ENCODE data around the gene LRRC25.
A peak's percentile ranks its signal among the peaks of the same experiment; 100 is the strongest.

Gene LRRC25

DNA sequence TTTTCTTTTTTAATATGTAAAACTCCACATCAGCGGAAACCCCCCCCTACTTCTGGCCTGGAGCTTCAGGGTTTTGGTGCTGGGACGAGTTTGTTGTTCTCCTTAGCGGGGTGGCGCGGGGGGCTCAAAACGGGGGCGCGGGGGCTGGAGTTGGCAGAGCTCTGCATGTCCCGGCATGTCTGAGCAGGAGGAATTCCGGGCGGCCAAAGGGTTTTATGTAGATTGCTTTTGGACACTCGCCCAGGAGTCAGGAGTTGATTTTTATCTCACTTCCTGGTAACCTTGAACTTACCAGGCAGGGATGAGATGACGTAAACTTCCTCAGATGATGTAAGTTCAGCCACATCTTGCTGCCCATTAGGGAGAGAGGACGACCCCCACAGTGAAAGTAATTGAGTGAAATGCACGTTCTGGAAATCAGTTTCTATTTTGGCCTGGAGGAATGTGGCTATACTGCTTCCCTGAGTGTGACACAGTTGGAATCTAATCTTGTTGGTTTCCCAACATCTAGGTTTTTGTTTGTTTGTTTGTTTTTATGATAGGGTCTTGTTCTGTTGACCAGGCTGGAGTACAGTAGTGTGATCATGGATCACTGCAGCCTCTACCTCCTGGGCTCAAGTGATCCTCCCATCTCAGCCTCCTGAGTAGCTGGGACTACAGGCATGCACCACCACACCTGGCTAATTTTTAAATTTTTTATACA, 32.4 kb downstream of the LRRC25 start (continued):
- 0 out of 2 replicates have a peak, but pooled peaks have one; percentile 77 for TF ChIP-seq ZNF610 (tag by site-specific recombination; IDR thresholded peaks at IDR 0.05; ENCODE audit: borderline replicate concordance)
- peak; percentile 11; the same call in 1 of the 2 replicates for TF ChIP-seq ZNF623 (tag by site-specific recombination; IDR thresholded peaks at IDR 0.05)
- peak; percentile 56; the same call in 1 of the 2 replicates for TF ChIP-seq SP3 (tag by site-specific recombination; IDR thresholded peaks at IDR 0.05)
- no peak for TF ChIP-seq ZNF155 (tag by site-specific recombination; IDR thresholded peaks at IDR 0.05)
- TF ChIP-seq, protein P1, sequence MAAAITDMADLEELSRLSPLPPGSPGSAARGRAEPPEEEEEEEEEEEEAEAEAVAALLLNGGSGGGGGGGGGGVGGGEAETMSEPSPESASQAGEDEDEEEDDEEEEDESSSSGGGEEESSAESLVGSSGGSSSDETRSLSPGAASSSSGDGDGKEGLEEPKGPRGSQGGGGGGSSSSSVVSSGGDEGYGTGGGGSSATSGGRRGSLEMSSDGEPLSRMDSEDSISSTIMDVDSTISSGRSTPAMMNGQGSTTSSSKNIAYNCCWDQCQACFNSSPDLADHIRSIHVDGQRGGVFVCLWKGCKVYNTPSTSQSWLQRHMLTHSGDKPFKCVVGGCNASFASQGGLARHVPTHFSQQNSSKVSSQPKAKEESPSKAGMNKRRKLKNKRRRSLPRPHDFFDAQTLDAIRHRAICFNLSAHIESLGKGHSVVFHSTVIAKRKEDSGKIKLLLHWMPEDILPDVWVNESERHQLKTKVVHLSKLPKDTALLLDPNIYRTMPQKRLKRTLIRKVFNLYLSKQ (tag by site-specific recombination; IDR thresholded peaks at IDR 0.05; ENCODE audit: borderline replicate concordance) = no peak
- no peak for TF ChIP-seq ZNF354C (tag by site-specific recombination; IDR thresholded peaks at IDR 0.05; ENCODE audit: borderline replicate concordance, low read depth)
- no peak for TF ChIP-seq ZNF19 (tag by site-specific recombination; IDR thresholded peaks at IDR 0.05; ENCODE audit: low read depth)
- no peak for TF ChIP-seq ZNF654 (tag by site-specific recombination; IDR thresholded peaks at IDR 0.05; ENCODE audit: low read depth)
- TF ChIP-seq YY1 (tag by site-specific recombination; IDR thresholded peaks at IDR 0.05) = no peak
- no peak for TF ChIP-seq ZFHX2 (tag by site-specific recombination; conservative IDR thresholded peaks at IDR 0.05)
- TF ChIP-seq, protein P2, sequence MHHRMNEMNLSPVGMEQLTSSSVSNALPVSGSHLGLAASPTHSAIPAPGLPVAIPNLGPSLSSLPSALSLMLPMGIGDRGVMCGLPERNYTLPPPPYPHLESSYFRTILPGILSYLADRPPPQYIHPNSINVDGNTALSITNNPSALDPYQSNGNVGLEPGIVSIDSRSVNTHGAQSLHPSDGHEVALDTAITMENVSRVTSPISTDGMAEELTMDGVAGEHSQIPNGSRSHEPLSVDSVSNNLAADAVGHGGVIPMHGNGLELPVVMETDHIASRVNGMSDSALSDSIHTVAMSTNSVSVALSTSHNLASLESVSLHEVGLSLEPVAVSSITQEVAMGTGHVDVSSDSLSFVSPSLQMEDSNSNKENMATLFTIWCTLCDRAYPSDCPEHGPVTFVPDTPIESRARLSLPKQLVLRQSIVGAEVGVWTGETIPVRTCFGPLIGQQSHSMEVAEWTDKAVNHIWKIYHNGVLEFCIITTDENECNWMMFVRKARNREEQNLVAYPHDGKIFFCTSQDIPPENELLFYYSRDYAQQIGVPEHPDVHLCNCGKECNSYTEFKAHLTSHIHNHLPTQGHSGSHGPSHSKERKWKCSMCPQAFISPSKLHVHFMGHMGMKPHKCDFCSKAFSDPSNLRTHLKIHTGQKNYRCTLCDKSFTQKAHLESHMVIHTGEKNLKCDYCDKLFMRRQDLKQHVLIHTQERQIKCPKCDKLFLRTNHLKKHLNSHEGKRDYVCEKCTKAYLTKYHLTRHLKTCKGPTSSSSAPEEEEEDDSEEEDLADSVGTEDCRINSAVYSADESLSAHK (tag by site-specific recombination; IDR thresholded peaks at IDR 0.05) = peak; percentile 100
- peak; percentile 40; the same call in 1 of the 2 replicates for TF ChIP-seq SP2 (tag by site-specific recombination; IDR thresholded peaks at IDR 0.05)
- TF ChIP-seq ZNF391 (tag by site-specific recombination; IDR thresholded peaks at IDR 0.05; ENCODE audit: borderline replicate concordance, low read depth) = peak; percentile 78
- TF ChIP-seq YY2 (tag by site-specific recombination; IDR thresholded peaks at IDR 0.05) = no peak; the same call in 1 of the 2 replicates
- peak; percentile 99 for TF ChIP-seq ZNF629 (tag by site-specific recombination; IDR thresholded peaks at IDR 0.05)
- no peak for TF ChIP-seq HOXC10 (CRISPR knock-in tag; IDR thresholded peaks at IDR 0.05)
- TF ChIP-seq PRDM1 (tag by site-specific recombination; IDR thresholded peaks at IDR 0.05) = peak; percentile 99
- no peak for TF ChIP-seq ZNF585B (tag by site-specific recombination; IDR thresholded peaks at IDR 0.05)
- TF ChIP-seq FEZF1 (tag by site-specific recombination; IDR thresholded peaks at IDR 0.05) = peak; percentile 94
- TF ChIP-seq ZNF544 (tag by site-specific recombination; IDR thresholded peaks at IDR 0.05) = no peak
- no peak for TF ChIP-seq ZNF266 (tag by site-specific recombination; IDR thresholded peaks at IDR 0.05; ENCODE audit: low read depth)
- peak; percentile 83; the same call in 1 of the 2 replicates for TF ChIP-seq ZNF558 (tag by site-specific recombination; IDR thresholded peaks at IDR 0.05)
- no peak for TF ChIP-seq ZNF549 (tag by site-specific recombination; IDR thresholded peaks at IDR 0.05)
- TF ChIP-seq REPIN1 (tag by site-specific recombination; IDR thresholded peaks at IDR 0.05; ENCODE audit: low read depth) = no peak; the same call in 1 of the 2 replicates
- no peak for TF ChIP-seq ZNF837 (tag by site-specific recombination; IDR thresholded peaks at IDR 0.05)
- TF ChIP-seq ZNF184 (tag by site-specific recombination; IDR thresholded peaks at IDR 0.05) = peak; percentile 62; the same call in 1 of the 2 replicates
- TF ChIP-seq ZNF48 (tag by site-specific recombination; IDR thresholded peaks at IDR 0.05) = no peak
- TF ChIP-seq, protein P3, sequence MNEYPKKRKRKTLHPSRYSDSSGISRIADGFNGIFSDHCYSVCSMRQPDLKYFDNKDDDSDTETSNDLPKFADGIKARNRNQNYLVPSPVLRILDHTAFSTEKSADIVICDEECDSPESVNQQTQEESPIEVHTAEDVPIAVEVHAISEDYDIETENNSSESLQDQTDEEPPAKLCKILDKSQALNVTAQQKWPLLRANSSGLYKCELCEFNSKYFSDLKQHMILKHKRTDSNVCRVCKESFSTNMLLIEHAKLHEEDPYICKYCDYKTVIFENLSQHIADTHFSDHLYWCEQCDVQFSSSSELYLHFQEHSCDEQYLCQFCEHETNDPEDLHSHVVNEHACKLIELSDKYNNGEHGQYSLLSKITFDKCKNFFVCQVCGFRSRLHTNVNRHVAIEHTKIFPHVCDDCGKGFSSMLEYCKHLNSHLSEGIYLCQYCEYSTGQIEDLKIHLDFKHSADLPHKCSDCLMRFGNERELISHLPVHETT (tag by site-specific recombination; IDR thresholded peaks at IDR 0.05) = peak; percentile 96
- TF ChIP-seq, protein P4, sequence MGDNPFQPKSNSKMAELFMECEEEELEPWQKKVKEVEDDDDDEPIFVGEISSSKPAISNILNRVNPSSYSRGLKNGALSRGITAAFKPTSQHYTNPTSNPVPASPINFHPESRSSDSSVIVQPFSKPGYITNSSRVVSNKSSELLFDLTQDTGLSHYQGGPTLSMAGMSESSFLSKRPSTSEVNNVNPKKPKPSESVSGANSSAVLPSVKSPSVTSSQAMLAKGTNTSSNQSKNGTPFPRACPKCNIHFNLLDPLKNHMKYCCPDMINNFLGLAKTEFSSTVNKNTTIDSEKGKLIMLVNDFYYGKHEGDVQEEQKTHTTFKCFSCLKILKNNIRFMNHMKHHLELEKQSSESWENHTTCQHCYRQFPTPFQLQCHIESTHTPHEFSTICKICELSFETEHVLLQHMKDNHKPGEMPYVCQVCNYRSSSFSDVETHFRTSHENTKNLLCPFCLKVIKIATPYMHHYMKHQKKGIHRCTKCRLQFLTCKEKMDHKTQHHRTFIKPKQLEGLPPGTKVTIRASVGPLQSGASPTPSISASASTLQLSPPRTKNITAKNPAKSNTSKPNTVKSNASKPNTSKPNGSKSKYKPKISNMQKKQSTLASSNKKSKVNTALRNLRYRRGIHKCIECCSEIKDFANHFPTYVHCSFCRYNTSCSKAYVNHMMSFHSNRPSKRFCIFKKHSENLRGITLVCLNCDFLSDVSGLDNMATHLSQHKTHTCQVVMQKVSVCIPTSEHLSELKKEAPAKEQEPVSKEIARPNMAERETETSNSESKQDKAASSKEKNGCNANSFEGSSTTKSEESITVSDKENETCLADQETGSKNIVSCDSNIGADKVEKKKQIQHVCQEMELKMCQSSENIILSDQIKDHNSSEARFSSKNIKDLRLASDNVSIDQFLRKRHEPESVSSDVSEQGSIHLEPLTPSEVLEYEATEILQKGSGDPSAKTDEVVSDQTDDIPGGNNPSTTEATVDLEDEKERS (tag by site-specific recombination; IDR thresholded peaks at IDR 0.05) = peak; percentile 91
- TF ChIP-seq ZNF521 (tag by site-specific recombination; IDR thresholded peaks at IDR 0.05) = no peak
- TF ChIP-seq ZNF670 (tag by site-specific recombination; IDR thresholded peaks at IDR 0.05; ENCODE audit: low read depth) = no peak
- TF ChIP-seq KLF9 (tag by site-specific recombination; IDR thresholded peaks at IDR 0.05; ENCODE audit: low read depth) = no peak; the same call in 1 of the 2 replicates
- peak; percentile 97 for TF ChIP-seq ZNF121 (tag by site-specific recombination; IDR thresholded peaks at IDR 0.05)
- TF ChIP-seq KLF10 (tag by site-specific recombination; IDR thresholded peaks at IDR 0.05) = peak; percentile 89

Data from HEK293 (cell line).